ENCODE results near the gene RASAL2. TPM values are rescaled to one million over a fixed set of nuclear protein-coding genes. Genes with fewer than 3 reads are reported as not detected.

Gene RASAL2
- total RNA-seq, 3 donors from 2014 or later (not counting 1 experiment from before 2014, with no cell fraction given) = 0.16 to 0.23 TPM; not detected in 1

GRCh38 chr1:178066296-178066907 lies 27.5 kb upstream of the RASAL2 start:
- 93% methylated on average over 6 of the region's 8 CpGs for WGBS (ENCODE audit: insufficient coverage)
- Mint-ChIP-seq H3K27me3 (ENCODE audit: low read depth in 2 of 2) (no peaks in the 10 kb centered on the region), H3K4me3 (no peak overlapping the region), H3K9me3 (peaks cover 6 to 8% of the 10 kb centered on the region in 2 donors), H3K36me3 (no peaks in the 10 kb centered on the region), H3K27ac (no peak overlapping the region), H3K4me1 (no peaks in the 10 kb centered on the region)
- intact Hi-C loops (cut with micrococcal nuclease) = no loop called here
- Histone ChIP-seq H3K4me1 (ENCODE audit: control insufficient read depth, insufficient read depth, low read length) (no peaks in the 10 kb centered on the region), H3K4me3 (ENCODE audit: low read length) (no peak overlapping the region), H3K36me3 (ENCODE audit: control insufficient read depth, insufficient read depth, low read length) (no peaks in the 10 kb centered on the region), H3K9me3 (ENCODE audit: control insufficient read depth, insufficient read depth, low read length) (no peaks in the 10 kb centered on the region), H3K27me3 (ENCODE audit: control insufficient read depth, insufficient read depth, low read length) (no peaks in the 10 kb centered on the region), H3K27ac (ENCODE audit: low read length) (no peak overlapping the region)
- ATAC-seq (no peak), DNase-seq (no peak)
- no peak for TF ChIP-seq CTCF (IDR thresholded peaks at IDR 0.05)

- Histone ChIP-seq H3K9me3 (ENCODE audit: control insufficient read depth, insufficient read depth, low read length) (no peaks in the 10 kb centered on the region), H3K36me3 (ENCODE audit: control insufficient read depth, insufficient read depth, low read length) (no peaks in the 10 kb centered on the region), H3K27ac (ENCODE audit: low read length) (no peak overlapping the region), H3K4me3 (ENCODE audit: low read length) (no peak overlapping the region), H3K4me1 (ENCODE audit: control insufficient read depth, insufficient read depth, low read length) (no peaks in the 10 kb centered on the region), H3K27me3 (ENCODE audit: control insufficient read depth, insufficient read depth, low read length) (no peaks in the 10 kb centered on the region)
- Mint-ChIP-seq H3K4me3 (no peak overlapping the region), H3K36me3 (no peaks in the 10 kb centered on the region), H3K9me3 (peaks cover 6 to 8% of the 10 kb centered on the region in 2 donors), H3K4me1 (no peaks in the 10 kb centered on the region), H3K27me3 (ENCODE audit: low read depth in 2 of 2) (no peaks in the 10 kb centered on the region), H3K27ac (no peak overlapping the region)
- 36% methylated on average over 6 of the region's 6 CpGs for WGBS (ENCODE audit: insufficient coverage)
- ATAC-seq = no peak
- no peak for DNase-seq
- intact Hi-C loops (cut with micrococcal nuclease) = no loop called here
- no peak for TF ChIP-seq CTCF (IDR thresholded peaks at IDR 0.05)
These were observed 26.8 kb upstream of the RASAL2 start for GRCh38 chr1:178066908-178067614.

- ATAC-seq = no peak
- H3K4me1 ChIP-seq (ENCODE audit: control insufficient read depth, insufficient read depth, low read length) = no peaks in the 10 kb centered on the region
- Mint-ChIP-seq H3K4me1 (no peaks in the 10 kb centered on the region), H3K9me3 (peaks cover 5 to 9% of the 10 kb centered on the region in 2 donors), H3K27ac (no peak overlapping the region), H3K4me3 (no peak overlapping the region), H3K36me3 (no peaks in the 10 kb centered on the region), H3K27me3 (ENCODE audit: low read depth in 2 of 2) (peaks cover 0 to 2% of the 10 kb centered on the region in 2 donors)
- H3K36me3 ChIP-seq (ENCODE audit: control insufficient read depth, insufficient read depth, low read length) = no peaks in the 10 kb centered on the region
- H3K27me3 ChIP-seq (ENCODE audit: control insufficient read depth, insufficient read depth, low read length) = no peaks in the 10 kb centered on the region
- TF ChIP-seq CTCF (IDR thresholded peaks at IDR 0.05) = no peak
- WGBS (ENCODE audit: insufficient coverage) = 86% methylated on average over 1 of the region's 2 CpGs
- no peak overlapping the region for H3K4me3 ChIP-seq (ENCODE audit: low read length)
- DNase-seq = no peak
- no peak overlapping the region for H3K27ac ChIP-seq (ENCODE audit: low read length)
- no peaks in the 10 kb centered on the region for H3K9me3 ChIP-seq (ENCODE audit: control insufficient read depth, insufficient read depth, low read length)
- intact Hi-C loops (cut with micrococcal nuclease) = no loop called here
These were observed 22.1 kb upstream of the RASAL2 start for GRCh38 chr1:178071811-178072210.

Measured in natural killer cell (primary cell).